SK-N-SH treated with all-trans-retinoic acid at 6 μM for 48 hours (cell line): Measurements from ENCODE around the gene SPATA46.

Experiments used
- ARNTL ChIP-seq: fragments of 450-650 bp; formaldehyde crosslinking; IDR thresholded peaks from 2 replicates; pipeline ENCODE4 v1.5.0; 2020; ENCODE audit warnings: low read depth, mild to moderate bottlenecking, moderate library complexity, borderline replicate concordance
- CSDC2 ChIP-seq: fragments of 250-450 bp; sonication (Bioruptor Pico); IDR thresholded peaks from 2 replicates; pipeline ENCODE4 v1.5.0; 2020; ENCODE audit warnings: mild to moderate bottlenecking, moderate library complexity
- GLIS3 ChIP-seq: fragments of 250-450 bp; sonication (Bioruptor Pico); IDR thresholded peaks from 2 replicates; pipeline ENCODE4 v1.5.0; 2020; ENCODE audit warnings: mild to moderate bottlenecking, moderate library complexity

GRCh38 chr1:162363823-162364222 is 12.8 kb downstream of the SPATA46 start:
- TF ChIP-seq ARNTL (CRISPR knock-in tag): no peak
- no peak for TF ChIP-seq CSDC2 (CRISPR knock-in tag)
- TF ChIP-seq GLIS3 (CRISPR knock-in tag): no peak
